GM18505 (cell line): ENCODE measurements around the gene KCNJ14.
"Not testable (repeated sequence)": the region's sequence is repeated elsewhere in the genome, so short reads cannot be mapped to it uniquely, and the experiment has no call there.

Source experiments
- ATAC-seq: cut with Tn5 transposase; IDR thresholded peaks from one replicate; pipeline ENCODE4 v1.9.1; 2021; ENCODE audit not compliant: unreplicated experiment
- POLR2A ChIP-seq: IDR thresholded peaks from 4 replicates; pipeline ENCODE4 v1.6.1; 2011; ENCODE audit warnings: borderline replicate concordance; ENCODE audit not compliant: insufficient read depth, insufficient read length; ENCODE audit errors: extremely low read depth

KCNJ14 gene

GRCh38 chr19:48480183-48480557 lies 24.8 kb downstream of the KCNJ14 start:
- no peak for ATAC-seq
- TF ChIP-seq POLR2A: no peak

- ATAC-seq: no peak
- no peak for TF ChIP-seq POLR2A
Measured at GRCh38 chr19:48480558-48481500, 25.5 kb downstream of the KCNJ14 start.

GRCh38 chr19:48481846-48482639 lies 26.7 kb downstream of the KCNJ14 start:
- no peak for ATAC-seq
- TF ChIP-seq POLR2A: no peak

- no peak for TF ChIP-seq POLR2A
- no peak for ATAC-seq
Measured at GRCh38 chr19:48483301-48483700, 27.9 kb downstream of the KCNJ14 start.

- TF ChIP-seq POLR2A: no peak
- ATAC-seq: no peak
Measured at GRCh38 chr19:48484247-48484893, 29.0 kb downstream of the KCNJ14 start.

GRCh38 chr19:48484931-48485612 lies 29.7 kb downstream of the KCNJ14 start:
- TF ChIP-seq POLR2A: no peak
- ATAC-seq: no peak

- not testable (repeated sequence) for ATAC-seq
Measured at GRCh38 chr19:48486706-48487105, 31.3 kb downstream of the KCNJ14 start.

GRCh38 chr19:48487544-48487943 lies 32.2 kb downstream of the KCNJ14 start:
- no peak for TF ChIP-seq POLR2A
- ATAC-seq: no peak

- ATAC-seq: no peak
- no peak for TF ChIP-seq POLR2A
Measured at GRCh38 chr19:48487948-48488347, 32.6 kb downstream of the KCNJ14 start.

GRCh38 chr19:48488478-48488877 lies 33.1 kb downstream of the KCNJ14 start:
- ATAC-seq: not testable (repeated sequence)

GRCh38 chr19:48489608-48490216 lies 34.3 kb downstream of the KCNJ14 start:
- no peak for TF ChIP-seq POLR2A

GRCh38 chr19:48490981-48491792 lies 35.8 kb downstream of the KCNJ14 start:
- no peak for ATAC-seq
- no peak for TF ChIP-seq POLR2A

More at GRCh38 chr19:48489608-48490216, 34.3 kb downstream of the KCNJ14 start:
- no peak for ATAC-seq
